ENCODE measurements around the gene CLEC4G. TPM values are rescaled to one million over a fixed set of nuclear protein-coding genes. Genes with fewer than 3 reads are reported as not detected.

CLEC4G gene
- total and polyA plus RNA-seq, 7 experiments from 2014 or later: 1.2 TPM; not detected in 6

DNA sequence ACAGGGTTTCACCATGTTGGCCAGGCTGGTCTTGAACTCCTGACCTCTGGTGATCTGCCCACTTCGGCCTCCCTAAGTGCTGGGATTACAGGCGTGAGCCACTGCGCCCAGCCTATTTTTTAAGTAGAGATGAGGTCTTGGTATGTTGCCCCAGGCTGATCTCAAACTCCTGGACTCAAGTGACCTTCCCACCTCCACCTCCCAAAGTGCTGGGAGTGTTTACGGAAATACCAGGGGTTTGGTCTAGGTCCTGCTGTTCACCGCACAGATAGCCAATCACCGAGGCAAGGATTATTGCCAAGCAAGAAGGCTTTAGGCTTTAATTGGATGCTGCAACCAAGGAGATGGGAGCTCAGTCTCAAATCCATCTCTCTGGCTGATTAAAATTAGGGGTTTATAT is 11.6 kb downstream of the CLEC4G start:
- POLR2A ChIA-PET: interaction anchor here (1.9 kb wide), 1 partner anchor 15 kb away, joined by 7 read pairs; no protein-coding TSS in a partner anchor
- no peak overlapping the region for H3K27ac ChIP-seq (ENCODE audit: low read depth, low read length)
- peak overlapping the region in 2 of 9 donors; percentile 10 to 12 for H3K27ac Mint-ChIP-seq
- no peak for DNase-seq
- intact Hi-C loops (cut with micrococcal nuclease): no loop called here
- H3K36me3 Mint-ChIP-seq: no peaks in the 10 kb centered on the region
- no peaks in the 10 kb centered on the region for H3K27me3 Mint-ChIP-seq
- peaks cover 0 to 8% (median 7%) of the 10 kb centered on the region in 7 donors for H3K4me1 Mint-ChIP-seq
- no peak for ATAC-seq
- CTCF ChIA-PET: no interaction called here
- no peak overlapping the region for H3K4me3 Mint-ChIP-seq
- no peak overlapping the region for H3K4me3 ChIP-seq (ENCODE audit: low read length)
- peaks cover 0 to 6% (median 0%) of the 10 kb centered on the region in 11 donors for H3K9me3 Mint-ChIP-seq
- peaks cover 7% of the 10 kb centered on the region in 2 donors for H3K4me1 ChIP-seq (ENCODE audit: control insufficient read depth in 2 of 2, insufficient read depth in 2 of 2, low read length in 2 of 2)
- no peaks in the 10 kb centered on the region for H3K27me3 ChIP-seq (ENCODE audit: control insufficient read depth in 2 of 2, insufficient read depth in 2 of 2, low read length in 2 of 2)
- H3K36me3 ChIP-seq (ENCODE audit: control insufficient read depth in 2 of 3, insufficient read depth in 3 of 3, low read length in 3 of 3): no peaks in the 10 kb centered on the region
- H3K9me3 ChIP-seq (ENCODE audit: control insufficient read depth in 2 of 3, low read length in 3 of 3): no peaks in the 10 kb centered on the region

DNA sequence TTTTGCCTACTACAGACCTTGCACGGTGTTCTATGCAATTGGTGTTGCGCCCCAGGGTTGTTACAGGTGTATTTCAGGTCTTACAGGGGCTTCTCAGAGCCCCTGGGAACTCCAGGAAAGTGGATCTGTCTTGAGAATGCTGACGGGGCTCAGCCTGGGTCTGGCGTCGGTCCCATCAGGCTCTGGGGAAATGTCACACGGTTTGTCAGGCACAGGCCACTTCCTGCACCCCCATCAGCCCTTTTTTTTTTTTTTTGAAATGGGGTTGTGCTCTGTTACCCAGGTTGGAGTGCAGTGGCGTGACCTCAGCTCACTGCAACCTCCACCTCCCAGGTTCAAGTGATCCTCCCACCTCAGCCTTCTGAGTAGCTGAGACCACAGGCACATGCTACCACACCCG is 13.2 kb downstream of the CLEC4G start:
- peaks cover 0 to 21% (median 11%) of the 10 kb centered on the region in 7 donors for H3K4me1 Mint-ChIP-seq
- H3K27me3 ChIP-seq (ENCODE audit: control insufficient read depth in 2 of 2, insufficient read depth in 2 of 2, low read length in 2 of 2): no peaks in the 10 kb centered on the region
- H3K27ac Mint-ChIP-seq: peak overlapping the region in 4 of 9 donors; percentile 40 to 77 (median 70)
- no peaks in the 10 kb centered on the region for H3K36me3 Mint-ChIP-seq
- H3K4me1 ChIP-seq (ENCODE audit: control insufficient read depth in 2 of 2, insufficient read depth in 2 of 2, low read length in 2 of 2): peaks cover 7% of the 10 kb centered on the region in 2 donors
- no peaks in the 10 kb centered on the region for H3K36me3 ChIP-seq (ENCODE audit: control insufficient read depth in 2 of 3, insufficient read depth in 3 of 3, low read length in 3 of 3)
- ATAC-seq (peak; percentile 49), DNase-seq (peak in 1 of 9 donors; percentile 22)
- ChIA-PET CTCF (interaction anchor here (0.6 kb wide), 1 partner anchor 38 kb away, joined by 3 read pairs; the partner anchor contains the start of gene TRAPPC5), POLR2A (interaction anchor here (0.7 to 1.9 kb wide), 2 partner anchors 13 to 159 kb away, joined by 3 to 7 read pairs; no protein-coding TSS in a partner anchor)
- no peak overlapping the region for H3K27ac ChIP-seq (ENCODE audit: low read depth, low read length)
- H3K27me3 Mint-ChIP-seq: no peaks in the 10 kb centered on the region
- H3K9me3 ChIP-seq (ENCODE audit: control insufficient read depth in 2 of 3, low read length in 3 of 3): no peaks in the 10 kb centered on the region
- H3K9me3 Mint-ChIP-seq: peaks cover 0 to 6% (median 0%) of the 10 kb centered on the region in 11 donors
- no peak overlapping the region for H3K4me3 ChIP-seq (ENCODE audit: low read length)
- H3K4me3 Mint-ChIP-seq: peak overlapping the region in 7 of 10 donors; percentile 17 to 58 (median 42)
- intact Hi-C loops (cut with micrococcal nuclease): loop anchor here in 1 of 2 donors (2.0 kb wide), 1 partner anchor 14 kb away; no protein-coding TSS in a partner anchor

DNA sequence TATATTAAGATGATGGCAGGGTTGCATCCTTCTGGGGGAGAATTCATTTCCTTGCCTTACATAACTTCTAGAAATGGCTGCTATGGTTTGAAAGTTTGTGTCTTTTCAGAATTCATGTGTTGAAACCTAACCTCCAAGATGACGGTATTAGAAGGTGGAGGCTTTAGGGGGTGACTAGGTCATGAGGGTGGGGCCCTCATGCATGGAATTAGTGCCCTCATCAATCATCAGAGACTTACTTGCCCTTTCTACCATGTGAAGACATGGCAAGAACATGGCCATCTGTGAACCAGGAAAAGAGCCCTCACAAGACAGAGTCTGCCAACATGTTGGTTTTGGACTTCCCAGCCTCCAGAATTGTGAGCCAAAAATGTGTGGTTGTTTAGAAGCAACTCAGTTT is 15.1 kb downstream of the CLEC4G start:
- ChIA-PET CTCF (no interaction called here), POLR2A (no interaction called here)
- Histone ChIP-seq H3K27me3 (ENCODE audit: control insufficient read depth in 2 of 2, insufficient read depth in 2 of 2, low read length in 2 of 2) (no peaks in the 10 kb centered on the region), H3K4me3 (ENCODE audit: low read length) (no peak overlapping the region), H3K4me1 (ENCODE audit: control insufficient read depth in 2 of 2, insufficient read depth in 2 of 2, low read length in 2 of 2) (peaks cover 7% of the 10 kb centered on the region in 2 donors), H3K36me3 (ENCODE audit: control insufficient read depth in 2 of 3, insufficient read depth in 3 of 3, low read length in 3 of 3) (no peaks in the 10 kb centered on the region), H3K27ac (ENCODE audit: low read depth, low read length) (no peak overlapping the region), H3K9me3 (ENCODE audit: control insufficient read depth in 2 of 3, low read length in 3 of 3) (no peaks in the 10 kb centered on the region)
- no peaks in the 10 kb centered on the region for H3K27me3 Mint-ChIP-seq
- H3K36me3 Mint-ChIP-seq: no peaks in the 10 kb centered on the region
- H3K9me3 Mint-ChIP-seq: peaks cover 0 to 6% (median 0%) of the 10 kb centered on the region in 11 donors
- DNase-seq (no peak), ATAC-seq (no peak)
- peaks cover 0 to 21% (median 11%) of the 10 kb centered on the region in 7 donors for H3K4me1 Mint-ChIP-seq
- H3K27ac Mint-ChIP-seq: no peak overlapping the region
- H3K4me3 Mint-ChIP-seq: no peak overlapping the region
- intact Hi-C loops (cut with micrococcal nuclease): no loop called here

DNA sequence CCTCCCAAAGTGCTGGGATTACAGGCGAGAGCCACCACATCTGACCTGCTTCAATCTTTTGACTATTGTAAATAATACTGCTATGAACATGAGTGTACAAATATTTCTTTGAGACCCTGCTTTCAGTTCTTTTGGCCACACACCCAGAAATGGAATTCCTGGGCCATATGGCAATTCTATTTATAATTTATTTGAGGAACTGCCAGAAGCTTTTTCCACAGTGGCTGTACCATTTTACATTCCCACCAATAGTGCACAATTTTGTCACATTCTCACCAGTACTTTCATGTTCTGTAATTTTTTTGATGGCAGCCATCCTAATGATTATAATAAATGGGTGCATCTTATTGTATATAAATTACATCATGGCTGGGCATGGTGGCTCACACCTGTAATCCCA is 16.2 kb downstream of the CLEC4G start:
- no peak overlapping the region for H3K27ac ChIP-seq (ENCODE audit: low read depth, low read length)
- no peaks in the 10 kb centered on the region for H3K36me3 Mint-ChIP-seq
- no peaks in the 10 kb centered on the region for H3K27me3 ChIP-seq (ENCODE audit: control insufficient read depth in 2 of 2, insufficient read depth in 2 of 2, low read length in 2 of 2)
- ChIA-PET CTCF (no interaction called here), POLR2A (no interaction called here)
- no peak overlapping the region for H3K4me3 Mint-ChIP-seq
- peaks cover 7% of the 10 kb centered on the region in 2 donors for H3K4me1 ChIP-seq (ENCODE audit: control insufficient read depth in 2 of 2, insufficient read depth in 2 of 2, low read length in 2 of 2)
- no peaks in the 10 kb centered on the region for H3K9me3 ChIP-seq (ENCODE audit: control insufficient read depth in 2 of 3, low read length in 3 of 3)
- peaks cover 0 to 6% (median 0%) of the 10 kb centered on the region in 11 donors for H3K9me3 Mint-ChIP-seq
- intact Hi-C loops (cut with micrococcal nuclease): no loop called here
- ATAC-seq (no peak), DNase-seq (no peak)
- H3K27me3 Mint-ChIP-seq: no peaks in the 10 kb centered on the region
- H3K27ac Mint-ChIP-seq: no peak overlapping the region
- H3K36me3 ChIP-seq (ENCODE audit: control insufficient read depth in 2 of 3, insufficient read depth in 3 of 3, low read length in 3 of 3): no peaks in the 10 kb centered on the region
- peaks cover 0 to 22% (median 14%) of the 10 kb centered on the region in 7 donors for H3K4me1 Mint-ChIP-seq
- H3K4me3 ChIP-seq (ENCODE audit: low read length): no peak overlapping the region

DNA sequence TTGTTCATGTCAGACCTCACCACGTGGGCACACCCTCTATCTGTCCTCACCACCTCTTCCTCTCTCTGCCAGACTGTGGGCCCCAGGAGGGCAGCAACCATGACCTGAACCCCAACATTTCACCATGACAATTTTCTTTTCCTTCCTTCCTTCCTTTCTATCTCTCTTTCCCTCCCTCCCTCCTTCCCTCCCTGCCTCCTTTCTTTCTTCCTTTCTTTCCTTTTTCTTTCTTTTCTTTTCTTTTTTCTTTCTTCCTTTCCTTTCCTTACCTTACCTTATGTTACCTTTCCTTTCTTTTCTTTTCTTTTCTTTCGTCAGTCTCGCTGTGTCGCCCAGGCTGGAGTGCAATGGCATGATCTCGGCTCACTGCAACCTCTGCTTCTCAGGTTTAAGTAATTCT is 21.3 kb downstream of the CLEC4G start:
- ChIA-PET CTCF (no interaction called here), POLR2A (interaction anchor here (0.7 kb wide), 1 partner anchor 12 kb away, joined by 4 read pairs; no protein-coding TSS in a partner anchor)
- no peak for ATAC-seq

DNA sequence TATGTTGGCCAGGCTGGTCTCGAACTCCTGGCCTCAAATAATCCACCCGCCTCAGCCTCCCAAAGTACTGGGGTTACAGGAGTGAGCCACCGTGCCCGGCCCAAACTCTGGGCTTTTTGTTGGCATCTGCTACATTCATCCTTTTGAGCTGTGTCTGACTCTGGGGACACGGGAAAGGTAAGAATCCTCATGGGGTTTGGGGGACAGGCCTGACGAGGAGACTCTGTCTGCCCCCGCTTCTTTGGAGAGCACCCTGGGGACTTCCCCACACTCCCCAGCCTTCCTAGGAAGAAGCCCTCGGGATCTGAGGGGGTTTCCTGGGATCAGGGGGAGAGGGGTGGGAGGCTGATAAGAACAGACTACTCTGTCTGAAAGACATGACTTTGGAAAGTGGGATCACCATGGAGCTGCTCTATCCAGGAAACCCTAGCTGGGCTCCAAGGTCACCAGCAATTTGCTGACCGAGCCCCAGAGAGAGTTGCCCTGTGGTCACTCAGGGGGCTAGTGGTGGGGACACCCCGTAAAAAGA is 21.9 kb downstream of the CLEC4G start:
- H3K36me3 ChIP-seq (ENCODE audit: control insufficient read depth in 2 of 3, insufficient read depth in 3 of 3, low read length in 3 of 3): no peaks in the 10 kb centered on the region
- H3K4me1 ChIP-seq (ENCODE audit: control insufficient read depth in 2 of 2, insufficient read depth in 2 of 2, low read length in 2 of 2): peaks cover 22 to 25% of the 10 kb centered on the region in 2 donors
- H3K4me3 ChIP-seq (ENCODE audit: low read length): no peak overlapping the region
- Mint-ChIP-seq H3K4me3 (no peak overlapping the region), H3K27me3 (peaks cover 0 to 5% (median 0%) of the 10 kb centered on the region in 5 donors), H3K4me1 (peaks cover 22 to 54% (median 44%) of the 10 kb centered on the region in 7 donors), H3K27ac (peak overlapping the region in 6 of 9 donors; percentile 38 to 83 (median 77)), H3K36me3 (no peaks in the 10 kb centered on the region), H3K9me3 (peaks cover 0 to 3% (median 0%) of the 10 kb centered on the region in 11 donors)
- DNase-seq: no peak
- H3K27me3 ChIP-seq (ENCODE audit: control insufficient read depth in 2 of 2, insufficient read depth in 2 of 2, low read length in 2 of 2): no peaks in the 10 kb centered on the region
- no peaks in the 10 kb centered on the region for H3K9me3 ChIP-seq (ENCODE audit: control insufficient read depth in 2 of 3, low read length in 3 of 3)
- H3K27ac ChIP-seq (ENCODE audit: low read depth, low read length): no peak overlapping the region
- POLR2A ChIA-PET: interaction anchor here (0.7 to 1.2 kb wide), 2 partner anchors 29 to 151 kb away, joined by 3 read pairs; no protein-coding TSS in a partner anchor
- intact Hi-C loops (cut with micrococcal nuclease): no loop called here
- ATAC-seq: no peak
- CTCF ChIA-PET: no interaction called here

More for the DNA sequence above, 21.3 kb downstream of the CLEC4G start:
- Histone ChIP-seq H3K36me3 (ENCODE audit: control insufficient read depth in 2 of 3, insufficient read depth in 3 of 3, low read length in 3 of 3) (no peaks in the 10 kb centered on the region), H3K9me3 (ENCODE audit: control insufficient read depth in 2 of 3, low read length in 3 of 3) (no peaks in the 10 kb centered on the region), H3K4me1 (ENCODE audit: control insufficient read depth in 2 of 2, insufficient read depth in 2 of 2, low read length in 2 of 2) (peaks cover 16 to 20% of the 10 kb centered on the region in 2 donors), H3K27me3 (ENCODE audit: control insufficient read depth in 2 of 2, insufficient read depth in 2 of 2, low read length in 2 of 2) (no peaks in the 10 kb centered on the region), H3K4me3 (ENCODE audit: low read length) (no peak overlapping the region), H3K27ac (ENCODE audit: low read depth, low read length) (no peak overlapping the region)
- Mint-ChIP-seq H3K4me1 (peaks cover 16 to 51% (median 38%) of the 10 kb centered on the region in 7 donors), H3K27me3 (peaks cover 0 to 5% (median 0%) of the 10 kb centered on the region in 5 donors), H3K4me3 (peak overlapping the region in 1 of 10 donors; percentile 6), H3K27ac (peak overlapping the region in 6 of 9 donors; percentile 31 to 79 (median 64)), H3K36me3 (no peaks in the 10 kb centered on the region), H3K9me3 (peaks cover 0 to 2% (median 0%) of the 10 kb centered on the region in 11 donors)
- no peak for DNase-seq
- intact Hi-C loops (cut with micrococcal nuclease): no loop called here

Data from naive thymus-derived CD4-positive, alpha-beta T cell (primary cell).